HG03108 (cell line): ENCODE data around the gene ZBTB48.
"Not testable (repeated sequence)": the region's sequence is repeated elsewhere in the genome, so short reads cannot be mapped to it uniquely, and the experiment has no call there.

Experiments
- ATAC-seq: cut with Tn5 transposase; IDR thresholded peaks from one replicate; pipeline ENCODE4 v1.9.1; 2021; ENCODE audit warnings: moderate library complexity; ENCODE audit not compliant: unreplicated experiment

ZBTB48 gene

GRCh38 chr1:6631058-6631457 lies 51.3 kb downstream of the ZBTB48 start:
- no peak for ATAC-seq

- no peak for ATAC-seq
These were observed 53.1 kb downstream of the ZBTB48 start for GRCh38 chr1:6632588-6633514.

- ATAC-seq: no peak
These were observed 54.7 kb downstream of the ZBTB48 start for GRCh38 chr1:6634371-6635052.

DNA sequence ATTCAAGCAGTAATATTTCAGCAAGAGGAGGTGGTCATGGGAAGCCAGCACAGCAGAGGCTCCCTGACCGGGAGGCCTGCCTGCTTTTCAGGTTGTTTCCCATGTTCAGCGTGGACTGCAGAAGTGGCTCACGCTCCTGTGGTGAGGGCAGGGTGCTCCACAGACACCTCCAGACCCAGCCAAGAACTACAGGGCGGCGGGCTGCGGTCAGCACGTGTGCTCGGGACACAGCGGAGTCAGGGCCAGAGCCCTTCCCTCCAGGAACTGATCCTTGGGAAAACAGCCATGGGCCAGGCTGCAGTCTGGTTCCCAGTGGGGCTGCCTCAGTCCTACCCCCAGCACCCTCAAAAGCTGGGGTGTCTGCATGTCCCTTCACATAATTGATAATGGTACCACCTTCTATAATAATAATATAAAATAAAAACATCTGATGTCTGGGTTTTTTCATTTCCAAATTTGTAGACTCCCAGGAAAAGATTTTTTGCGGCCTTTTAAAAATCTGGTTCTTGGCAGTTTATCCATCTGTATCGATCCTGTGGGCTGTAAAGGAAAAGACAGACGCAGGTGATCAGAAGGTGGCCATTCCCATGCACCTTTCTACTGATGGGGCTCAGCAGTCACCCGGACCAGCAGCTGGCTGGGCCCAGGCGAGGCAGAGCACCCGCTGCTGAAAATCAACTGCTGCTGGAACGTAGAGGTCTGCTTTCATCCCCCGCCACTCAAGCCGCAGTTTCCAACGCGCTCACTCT lies 55.5 kb downstream of the ZBTB48 start:
- ATAC-seq: no peak

DNA sequence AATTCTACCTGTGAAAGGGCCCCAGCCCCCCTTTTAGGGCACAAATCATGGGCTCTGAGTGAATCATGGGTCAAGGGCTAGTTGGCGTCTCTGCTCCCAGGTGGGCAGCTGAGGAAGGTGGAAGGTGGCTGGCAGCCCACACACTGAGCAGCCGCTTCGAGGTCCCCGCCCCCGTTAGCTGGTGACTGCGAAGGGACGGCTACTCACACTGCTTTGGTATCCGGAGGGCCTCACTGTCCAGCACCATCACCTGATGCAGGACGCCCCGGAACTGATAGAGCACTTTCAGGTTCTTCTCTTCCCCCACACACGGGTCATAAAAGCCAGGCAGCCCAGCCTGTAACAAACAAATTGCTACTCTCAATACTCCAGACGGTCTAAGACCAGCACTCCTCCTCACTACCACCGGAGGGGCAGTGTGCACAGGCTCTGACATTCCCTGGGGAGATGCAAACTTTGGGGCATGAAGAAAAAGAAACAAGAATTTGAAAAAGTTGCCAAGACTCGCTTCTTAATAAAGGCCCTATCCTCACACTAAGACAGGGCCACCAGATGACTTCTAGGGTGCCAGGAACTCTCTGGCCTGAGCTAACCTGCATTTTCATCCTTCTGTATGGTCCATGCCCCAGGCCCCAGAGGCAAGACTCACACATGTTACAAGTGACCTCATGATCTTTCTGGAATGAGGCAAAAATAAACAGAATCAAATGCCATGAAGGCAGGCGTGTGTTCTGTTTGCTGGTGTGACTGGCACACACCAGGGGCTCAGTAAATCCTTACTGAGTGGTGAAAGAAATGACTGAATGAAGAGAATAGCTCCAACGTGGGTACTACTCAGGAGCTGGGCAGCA lies 56.3 kb downstream of the ZBTB48 start:
- ATAC-seq: no peak

GRCh38 chr1:6636778-6637177 lies 57.0 kb downstream of the ZBTB48 start:
- not testable (repeated sequence) for ATAC-seq

DNA sequence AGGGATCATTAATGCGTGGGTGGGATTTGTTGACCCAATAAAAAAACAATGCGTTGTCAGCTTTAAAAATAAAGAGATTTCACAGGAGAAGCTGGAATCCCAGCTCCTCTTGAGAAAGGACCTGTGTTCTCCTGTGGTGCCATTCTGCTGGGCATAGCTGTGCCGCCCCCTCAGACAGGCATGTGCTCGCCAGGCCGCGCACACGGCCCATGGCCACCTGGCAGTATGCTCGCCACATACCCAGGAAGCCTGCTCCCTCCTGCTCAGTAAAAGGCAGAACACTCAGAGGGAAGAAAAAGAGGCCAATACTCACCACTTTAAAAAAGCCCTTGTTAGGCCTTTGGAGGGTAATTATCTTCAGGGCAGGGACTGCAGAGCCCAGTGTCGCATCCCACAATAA lies 58.0 kb downstream of the ZBTB48 start:
- no peak for ATAC-seq

DNA sequence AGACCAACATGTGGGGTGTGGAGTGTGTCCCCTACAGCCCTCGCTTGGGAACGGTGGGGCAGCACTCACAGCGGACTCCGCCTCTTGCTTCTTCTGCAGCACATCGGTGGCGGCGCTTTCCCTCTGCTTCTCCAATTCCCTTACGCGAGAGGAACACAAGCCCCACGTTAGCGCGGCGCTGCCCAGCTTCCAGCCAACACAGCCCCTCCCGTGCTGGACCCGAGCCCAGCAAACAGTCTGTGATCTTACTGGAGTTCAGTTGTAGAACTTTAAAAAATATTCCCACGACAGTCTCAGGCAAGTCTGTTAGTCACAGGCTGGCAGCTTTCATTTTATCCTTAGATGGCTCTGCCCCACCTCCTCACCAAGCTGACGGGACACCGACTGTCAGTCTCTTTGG lies 58.4 kb downstream of the ZBTB48 start:
- ATAC-seq: no peak
